Measurements from ENCODE around the gene SERPINF2. TPM values are rescaled to one million over a fixed set of nuclear protein-coding genes. Genes with fewer than 3 reads are reported as not detected.

The SERPINF2 gene
- total and polyA plus RNA-seq, 2 experiments from 2014 or later: 0.66 to 1.2 TPM

GRCh38 chr17:1711804-1712203, 30.9 kb upstream of the SERPINF2 start (continued):
- TF ChIP-seq, protein P1, sequence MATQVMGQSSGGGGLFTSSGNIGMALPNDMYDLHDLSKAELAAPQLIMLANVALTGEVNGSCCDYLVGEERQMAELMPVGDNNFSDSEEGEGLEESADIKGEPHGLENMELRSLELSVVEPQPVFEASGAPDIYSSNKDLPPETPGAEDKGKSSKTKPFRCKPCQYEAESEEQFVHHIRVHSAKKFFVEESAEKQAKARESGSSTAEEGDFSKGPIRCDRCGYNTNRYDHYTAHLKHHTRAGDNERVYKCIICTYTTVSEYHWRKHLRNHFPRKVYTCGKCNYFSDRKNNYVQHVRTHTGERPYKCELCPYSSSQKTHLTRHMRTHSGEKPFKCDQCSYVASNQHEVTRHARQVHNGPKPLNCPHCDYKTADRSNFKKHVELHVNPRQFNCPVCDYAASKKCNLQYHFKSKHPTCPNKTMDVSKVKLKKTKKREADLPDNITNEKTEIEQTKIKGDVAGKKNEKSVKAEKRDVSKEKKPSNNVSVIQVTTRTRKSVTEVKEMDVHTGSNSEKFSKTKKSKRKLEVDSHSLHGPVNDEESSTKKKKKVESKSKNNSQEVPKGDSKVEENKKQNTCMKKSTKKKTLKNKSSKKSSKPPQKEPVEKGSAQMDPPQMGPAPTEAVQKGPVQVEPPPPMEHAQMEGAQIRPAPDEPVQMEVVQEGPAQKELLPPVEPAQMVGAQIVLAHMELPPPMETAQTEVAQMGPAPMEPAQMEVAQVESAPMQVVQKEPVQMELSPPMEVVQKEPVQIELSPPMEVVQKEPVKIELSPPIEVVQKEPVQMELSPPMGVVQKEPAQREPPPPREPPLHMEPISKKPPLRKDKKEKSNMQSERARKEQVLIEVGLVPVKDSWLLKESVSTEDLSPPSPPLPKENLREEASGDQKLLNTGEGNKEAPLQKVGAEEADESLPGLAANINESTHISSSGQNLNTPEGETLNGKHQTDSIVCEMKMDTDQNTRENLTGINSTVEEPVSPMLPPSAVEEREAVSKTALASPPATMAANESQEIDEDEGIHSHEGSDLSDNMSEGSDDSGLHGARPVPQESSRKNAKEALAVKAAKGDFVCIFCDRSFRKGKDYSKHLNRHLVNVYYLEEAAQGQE (IDR thresholded peaks at IDR 0.05; ENCODE audit: unreplicated experiment): no peak
- TF ChIP-seq, protein P2, sequence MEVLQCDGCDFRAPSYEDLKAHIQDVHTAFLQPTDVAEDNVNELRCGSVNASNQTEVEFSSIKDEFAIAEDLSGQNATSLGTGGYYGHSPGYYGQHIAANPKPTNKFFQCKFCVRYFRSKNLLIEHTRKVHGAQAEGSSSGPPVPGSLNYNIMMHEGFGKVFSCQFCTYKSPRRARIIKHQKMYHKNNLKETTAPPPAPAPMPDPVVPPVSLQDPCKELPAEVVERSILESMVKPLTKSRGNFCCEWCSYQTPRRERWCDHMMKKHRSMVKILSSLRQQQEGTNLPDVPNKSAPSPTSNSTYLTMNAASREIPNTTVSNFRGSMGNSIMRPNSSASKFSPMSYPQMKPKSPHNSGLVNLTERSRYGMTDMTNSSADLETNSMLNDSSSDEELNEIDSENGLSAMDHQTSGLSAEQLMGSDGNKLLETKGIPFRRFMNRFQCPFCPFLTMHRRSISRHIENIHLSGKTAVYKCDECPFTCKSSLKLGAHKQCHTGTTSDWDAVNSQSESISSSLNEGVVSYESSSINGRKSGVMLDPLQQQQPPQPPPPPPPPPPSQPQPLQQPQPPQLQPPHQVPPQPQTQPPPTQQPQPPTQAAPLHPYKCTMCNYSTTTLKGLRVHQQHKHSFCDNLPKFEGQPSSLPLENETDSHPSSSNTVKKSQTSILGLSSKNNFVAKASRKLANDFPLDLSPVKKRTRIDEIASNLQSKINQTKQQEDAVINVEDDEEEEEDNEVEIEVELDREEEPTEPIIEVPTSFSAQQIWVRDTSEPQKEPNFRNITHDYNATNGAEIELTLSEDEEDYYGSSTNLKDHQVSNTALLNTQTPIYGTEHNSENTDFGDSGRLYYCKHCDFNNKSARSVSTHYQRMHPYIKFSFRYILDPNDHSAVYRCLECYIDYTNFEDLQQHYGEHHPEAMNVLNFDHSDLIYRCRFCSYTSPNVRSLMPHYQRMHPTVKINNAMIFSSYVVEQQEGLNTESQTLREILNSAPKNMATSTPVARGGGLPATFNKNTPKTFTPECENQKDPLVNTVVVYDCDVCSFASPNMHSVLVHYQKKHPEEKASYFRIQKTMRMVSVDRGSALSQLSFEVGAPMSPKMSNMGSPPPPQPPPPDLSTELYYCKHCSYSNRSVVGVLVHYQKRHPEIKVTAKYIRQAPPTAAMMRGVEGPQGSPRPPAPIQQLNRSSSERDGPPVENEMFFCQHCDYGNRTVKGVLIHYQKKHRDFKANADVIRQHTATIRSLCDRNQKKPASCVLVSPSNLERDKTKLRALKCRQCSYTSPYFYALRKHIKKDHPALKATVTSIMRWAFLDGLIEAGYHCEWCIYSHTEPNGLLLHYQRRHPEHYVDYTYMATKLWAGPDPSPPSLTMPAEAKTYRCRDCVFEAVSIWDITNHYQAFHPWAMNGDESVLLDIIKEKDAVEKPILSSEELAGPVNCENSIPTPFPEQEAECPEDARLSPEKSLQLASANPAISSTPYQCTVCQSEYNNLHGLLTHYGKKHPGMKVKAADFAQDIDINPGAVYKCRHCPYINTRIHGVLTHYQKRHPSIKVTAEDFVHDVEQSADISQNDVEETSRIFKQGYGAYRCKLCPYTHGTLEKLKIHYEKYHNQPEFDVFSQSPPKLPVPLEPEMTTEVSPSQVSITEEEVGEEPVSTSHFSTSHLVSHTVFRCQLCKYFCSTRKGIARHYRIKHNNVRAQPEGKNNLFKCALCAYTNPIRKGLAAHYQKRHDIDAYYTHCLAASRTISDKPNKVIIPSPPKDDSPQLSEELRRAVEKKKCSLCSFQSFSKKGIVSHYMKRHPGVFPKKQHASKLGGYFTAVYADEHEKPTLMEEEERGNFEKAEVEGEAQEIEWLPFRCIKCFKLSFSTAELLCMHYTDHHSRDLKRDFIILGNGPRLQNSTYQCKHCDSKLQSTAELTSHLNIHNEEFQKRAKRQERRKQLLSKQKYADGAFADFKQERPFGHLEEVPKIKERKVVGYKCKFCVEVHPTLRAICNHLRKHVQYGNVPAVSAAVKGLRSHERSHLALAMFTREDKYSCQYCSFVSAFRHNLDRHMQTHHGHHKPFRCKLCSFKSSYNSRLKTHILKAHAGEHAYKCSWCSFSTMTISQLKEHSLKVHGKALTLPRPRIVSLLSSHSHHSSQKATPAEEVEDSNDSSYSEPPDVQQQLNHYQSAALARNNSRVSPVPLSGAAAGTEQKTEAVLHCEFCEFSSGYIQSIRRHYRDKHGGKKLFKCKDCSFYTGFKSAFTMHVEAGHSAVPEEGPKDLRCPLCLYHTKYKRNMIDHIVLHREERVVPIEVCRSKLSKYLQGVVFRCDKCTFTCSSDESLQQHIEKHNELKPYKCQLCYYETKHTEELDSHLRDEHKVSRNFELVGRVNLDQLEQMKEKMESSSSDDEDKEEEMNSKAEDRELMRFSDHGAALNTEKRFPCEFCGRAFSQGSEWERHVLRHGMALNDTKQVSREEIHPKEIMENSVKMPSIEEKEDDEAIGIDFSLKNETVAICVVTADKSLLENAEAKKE (CRISPR knock-in tag; IDR thresholded peaks at IDR 0.05): no peak

GRCh38 chr17:1712271-1712670, 30.4 kb upstream of the SERPINF2 start:
- no peaks in the 10 kb centered on the region for H4K20me1 ChIP-seq (replicated peaks; ENCODE audit: insufficient read depth)
- no peak for ATAC-seq
- Mint-ChIP-seq H3K36me3 (ENCODE audit: low read depth) (peaks cover 14% of the 10 kb centered on the region; the same call in 2 of the 3 replicates), H3K4me3 (peak overlapping the region; percentile 36; the same call in 1 of the 3 replicates), H3K4me1 (peaks cover 31% of the 10 kb centered on the region), H3K9me3 (no peaks in the 10 kb centered on the region), H3K27ac (no peak overlapping the region), H3K27me3 (ENCODE audit: insufficient read depth, low read depth, poor library complexity) (peaks cover 34% of the 10 kb centered on the region)
- no peaks in the 10 kb centered on the region for H3K79me2 ChIP-seq (replicated peaks; ENCODE audit: insufficient read depth)
- no peaks in the 10 kb centered on the region; the same call in 1 of the 2 replicates for H3F3A ChIP-seq (replicated peaks; ENCODE audit: low read depth)
- H2AFZ ChIP-seq: no peak overlapping the region
- no peak overlapping the region for H3K4me3 ChIP-seq
- H3K36me3 ChIP-seq (ENCODE audit: insufficient read depth): no peaks in the 10 kb centered on the region
- no peak overlapping the region for H3K27ac ChIP-seq (ENCODE audit: low read depth)
- peaks cover 13% of the 10 kb centered on the region for H3K4me1 ChIP-seq (ENCODE audit: insufficient read depth)
- H3K4me2 ChIP-seq: no peak overlapping the region
- DNase-seq (ENCODE audit: low spot score): no peak
- H3K27me3 ChIP-seq (ENCODE audit: insufficient read depth): peaks cover 7% of the 10 kb centered on the region; the same call in 1 of the 2 replicates
- H3K9me2 ChIP-seq (ENCODE audit: insufficient read depth): no peaks in the 10 kb centered on the region
- TF ChIP-seq, protein P2 (CRISPR knock-in tag; IDR thresholded peaks at IDR 0.05): no peak
- no peak for TF ChIP-seq CTCF (conservative IDR thresholded peaks at IDR 0.05; ENCODE audit: low read depth in 2 of 2)

Data from GM23338 (cell line).